Endothelial cell of umbilical vein (primary cell): ENCODE measurements around the gene PXN. TPM values are rescaled to one million over a fixed set of nuclear protein-coding genes. Genes with fewer than 3 reads are reported as not detected.

Experiments
- BruUV-seq: library from RNA; stranded (reverse); fragments of 400-500 nt; replicated peaks from 2 replicates; lab custom pipeline; 2021; lab: Mats Ljungman, UMichigan
- CTCF ChIA-PET: fragments of 300-600, 350-600 bp; sonication (Branson Sonifier 250); formaldehyde crosslinking; loops from one replicate; lab custom pipeline; 2021; ENCODE audit warnings: antibody characterized with exemption, inconsistent platforms; lab: Charles Lee
- POLR2A ChIA-PET: fragments of 300-600, 350-600 bp; sonication (Branson Sonifier 250); formaldehyde crosslinking; loops from one replicate; lab custom pipeline; 2021; ENCODE audit warnings: antibody characterized with exemption, inconsistent platforms; lab: Charles Lee
- DNase-seq: peaks from one replicate; pipeline ENCODE4 v3.0.0-alpha.2; 2011; ENCODE audit warnings: low read depth, low spot score
- FAIRE-seq: peaks from 2 replicates; lab custom pipeline; 2011; peaks lifted over from hg19 to GRCh38; lab: Jason Lieb, UNC
- H2AFZ ChIP-seq: 2 replicates; pipeline ENCODE4 v1.6.0; 2012; ENCODE audit warnings: low read depth, low read length, control low read depth, inconsistent platforms
- H3K27ac ChIP-seq: 2 replicates; pipeline ENCODE4 v1.5.1; 2011; ENCODE audit warnings: low read depth, mild to moderate bottlenecking, control low read depth, low read length, moderate library complexity; ENCODE audit not compliant: insufficient read depth
- H3K27me3 ChIP-seq, 2 experiments: 2 replicates each; pipeline versions ENCODE4 v1.6.0 to v1.6.1; 2011; ENCODE audit warnings: low read length in 2 of 2, mixed read lengths in 1 of 2; ENCODE audit not compliant: control insufficient read depth in 2 of 2, insufficient read depth in 2 of 2
- H3K36me3 ChIP-seq, 2 experiments: 2 replicates in 1 of 2; 3 replicates in 1 of 2; pipeline ENCODE4 v1.5.1; 2011; ENCODE audit warnings: low read length in 2 of 2, mild to moderate bottlenecking in 1 of 2, moderate library complexity in 1 of 2; ENCODE audit not compliant: control insufficient read depth in 2 of 2, insufficient read depth in 2 of 2; ENCODE audit errors: extremely low read depth in 1 of 2
- H3K4me1 ChIP-seq: 3 replicates; pipeline ENCODE4 v1.5.1; 2011; ENCODE audit warnings: mild to moderate bottlenecking, low read length; ENCODE audit not compliant: control insufficient read depth, insufficient read depth; ENCODE audit errors: extremely low read depth
- H3K4me2 ChIP-seq: 2 replicates; pipeline ENCODE4 v1.6.1; 2011; ENCODE audit warnings: low read length, control low read depth, mixed read lengths; ENCODE audit not compliant: insufficient read depth
- H3K4me3 ChIP-seq, 3 experiments: fragments of 200-600 bp in 1 of 3; sonication (generic), shearing (Covaris generic) in 1 of 3; replicated peaks in 1 of 3; 2 replicates each; pipeline ENCODE4 v1.5.1; 2011 to 2016; ENCODE audit warnings: control low read depth in 3 of 3, low read length in 3 of 3, mild to moderate bottlenecking in 2 of 3, inconsistent platforms in 1 of 3, low read depth in 1 of 3, moderate library complexity in 1 of 3; ENCODE audit not compliant: insufficient read depth in 1 of 3
- H3K79me2 ChIP-seq: 2 replicates; pipeline ENCODE4 v1.6.0; 2012; ENCODE audit warnings: low read length, inconsistent platforms; ENCODE audit not compliant: control insufficient read depth, insufficient read depth
- H3K9ac ChIP-seq: replicated peaks from 2 replicates; pipeline ENCODE3; 2011; ENCODE audit warnings: low read length, control low read depth; ENCODE audit not compliant: insufficient read depth; ENCODE audit errors: extremely low read depth
- H3K9me1 ChIP-seq: replicated peaks from 3 replicates; pipeline ENCODE4 v1.6.0; 2011; ENCODE audit warnings: mild to moderate bottlenecking, low read length; ENCODE audit not compliant: control insufficient read depth, insufficient read depth; ENCODE audit errors: extremely low read depth
- H3K9me3 ChIP-seq: replicated peaks from 2 replicates; pipeline ENCODE4 v1.5.1; 2012; ENCODE audit warnings: low read length, inconsistent platforms; ENCODE audit not compliant: control insufficient read depth, insufficient read depth
- H4K20me1 ChIP-seq: replicated peaks from 2 replicates; pipeline ENCODE3; 2011; ENCODE audit warnings: mild to moderate bottlenecking, low read length; ENCODE audit not compliant: control insufficient read depth, insufficient read depth; ENCODE audit errors: extremely low read depth
- EZH2 ChIP-seq: IDR thresholded peaks from 2 replicates; pipeline ENCODE4 v1.6.1; 2012; ENCODE audit warnings: borderline replicate concordance, low read depth, mild to moderate bottlenecking, moderate library complexity, low read length, inconsistent platforms; ENCODE audit not compliant: severe bottlenecking
- FOS ChIP-seq: IDR thresholded peaks from 2 replicates; pipeline ENCODE4 v1.6.1; 2011; ENCODE audit warnings: mild to moderate bottlenecking, low read length, moderate library complexity, borderline replicate concordance; ENCODE audit not compliant: insufficient read depth
- GATA2 ChIP-seq: IDR thresholded peaks from 2 replicates; pipeline ENCODE4 v1.7.0; 2011; ENCODE audit warnings: low read depth, mild to moderate bottlenecking, moderate library complexity, mixed read lengths, low read length; ENCODE audit not compliant: insufficient read length, insufficient read depth
- JUN ChIP-seq: IDR thresholded peaks from 2 replicates; pipeline ENCODE4 v1.6.1; 2011; ENCODE audit warnings: borderline replicate concordance, low read depth; ENCODE audit not compliant: insufficient read length, insufficient read depth
- MYC ChIP-seq: IDR thresholded peaks from one replicate; pipeline ENCODE4 v1.6.1; 2011; ENCODE audit warnings: mild to moderate bottlenecking, low read depth, low read length
- POLR2A ChIP-seq: IDR thresholded peaks from 2 replicates; pipeline ENCODE4 v1.6.1; 2012; ENCODE audit warnings: low read depth, mild to moderate bottlenecking, control low read depth, low read length
- POLR2AphosphoS5 ChIP-seq: IDR thresholded peaks from 2 replicates; pipeline ENCODE4 v1.6.1; 2012; ENCODE audit warnings: low read depth, mild to moderate bottlenecking, control low read depth, low read length, moderate library complexity; ENCODE audit not compliant: insufficient read depth
- dilution Hi-C: fragments of 300-500 bp; cut with MboI; formaldehyde crosslinking; loops from one replicate; pipeline ENCODE4 v1.15.0; 2019; ENCODE audit warnings: low sequenced_read_pairs; ENCODE audit not compliant: extremely low pct_ligation_motif_present
- intact Hi-C: fragments of 100-400 bp; cut with micrococcal nuclease; formaldehyde crosslinking; loops from one replicate; pipeline ENCODE4 v1.10.0; 2022
- polyA plus RNA-seq, 4 experiments: library from polyadenylated mRNA; depleted of rRNA in 3 of 4; stranded (reverse) in 3 of 4; unstranded in 1 of 4; fragments of >200 nt; gene quantifications; 2 replicates each; pipeline versions ENCODE4 v1.2.1 to v1.2.3, GENCODE V29; 2011 to 2012; ENCODE audit warnings: missing spikeins in 1 of 4
- total RNA-seq: library from RNA; stranded (reverse); gene quantifications from 2 replicates; pipeline ENCODE4 v1.2.3, GENCODE V29; 2021
- TF ChIP-seq, protein P1 (sequence below): IDR thresholded peaks from 2 replicates; pipeline ENCODE4 v1.6.1; 2011; ENCODE audit not compliant: insufficient read depth, insufficient read length
- TF ChIP-seq, protein P2 (sequence below), 2 donors: IDR thresholded peaks; 1 replicate in 1 of 2; 2 replicates in 1 of 2; pipeline ENCODE4 v1.5.1; 2011; ENCODE audit warnings: low read length in 2 of 2, mild to moderate bottlenecking in 2 of 2, moderate library complexity in 2 of 2, control low read depth in 1 of 2, inconsistent platforms in 1 of 2, low read depth in 1 of 2; ENCODE audit not compliant: insufficient read depth in 1 of 2; ENCODE audit errors: extremely low read depth in 1 of 2

Gene PXN
- total and polyA plus RNA-seq, 2 donors (not counting 3 experiments of a cell fraction or from before 2014, with no cell fraction given): 132 to 258 TPM

DNA sequence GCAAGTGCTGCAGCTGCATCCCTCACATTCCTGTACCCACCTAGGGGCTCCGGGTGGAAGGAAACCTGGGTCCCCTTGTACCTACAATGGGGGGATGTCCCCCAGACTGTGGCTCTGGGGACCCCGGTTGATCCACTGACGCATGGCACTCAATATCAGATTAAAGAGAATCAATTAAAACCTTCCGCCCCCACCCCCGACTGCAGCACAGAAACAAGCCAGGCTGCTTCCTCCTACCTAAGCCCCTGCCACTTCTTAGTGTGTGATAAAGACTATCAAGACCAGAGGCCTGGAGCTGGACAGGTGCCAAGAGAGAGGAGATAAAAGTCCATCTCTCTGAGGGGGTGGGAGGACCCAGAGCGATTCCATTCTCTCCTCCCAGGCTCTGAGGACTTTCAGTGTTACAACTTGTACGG is 36.5 kb downstream of the PXN start:
- no peaks in the 10 kb centered on the region for H3K9me3 ChIP-seq
- peak overlapping the region; percentile 100 for H3K27ac ChIP-seq
- no TSS peak for BruUV-seq
- no peaks in the 10 kb centered on the region for H3K27me3 ChIP-seq
- no peak for DNase-seq
- no peaks in the 10 kb centered on the region for H4K20me1 ChIP-seq
- ChIA-PET POLR2A (interaction anchor here (0.7 to 8.6 kb wide), 5 partner anchors 13 to 62 kb away, joined by 3 to 211 read pairs (median 46); partner anchors contain the start of genes PXN, RNU4-1, RNU4-2 and RPLP0), CTCF (interaction anchor here (1.2 to 10.7 kb wide), 12 partner anchors 10 to 98 kb away, joined by 5 to 1402 read pairs (median 16); partner anchors contain the start of genes GCN1, PLA2G1B, PXN and RNU4-1)
- H3K9ac ChIP-seq: peak overlapping the region; percentile 81
- peak overlapping the region; percentile 53 for H3K4me2 ChIP-seq
- intact Hi-C loops (no loop called here), dilution Hi-C loops (no loop called here)
- H2AFZ ChIP-seq: no peak overlapping the region
- H3K4me1 ChIP-seq: peaks cover 78% of the 10 kb centered on the region
- no peak for FAIRE-seq
- peaks cover 83% of the 10 kb centered on the region for H3K79me2 ChIP-seq
- peaks cover 0 to 17% of the 10 kb centered on the region in 2 experiments for H3K36me3 ChIP-seq
- H3K9me1 ChIP-seq: no peaks in the 10 kb centered on the region
- no peak overlapping the region for H3K4me3 ChIP-seq
- no peak for TF ChIP-seq FOS
- TF ChIP-seq POLR2A: no peak
- no peak for TF ChIP-seq EZH2
- TF ChIP-seq, protein P1, sequence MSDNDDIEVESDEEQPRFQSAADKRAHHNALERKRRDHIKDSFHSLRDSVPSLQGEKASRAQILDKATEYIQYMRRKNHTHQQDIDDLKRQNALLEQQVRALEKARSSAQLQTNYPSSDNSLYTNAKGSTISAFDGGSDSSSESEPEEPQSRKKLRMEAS: no peak
- TF ChIP-seq, protein P2, sequence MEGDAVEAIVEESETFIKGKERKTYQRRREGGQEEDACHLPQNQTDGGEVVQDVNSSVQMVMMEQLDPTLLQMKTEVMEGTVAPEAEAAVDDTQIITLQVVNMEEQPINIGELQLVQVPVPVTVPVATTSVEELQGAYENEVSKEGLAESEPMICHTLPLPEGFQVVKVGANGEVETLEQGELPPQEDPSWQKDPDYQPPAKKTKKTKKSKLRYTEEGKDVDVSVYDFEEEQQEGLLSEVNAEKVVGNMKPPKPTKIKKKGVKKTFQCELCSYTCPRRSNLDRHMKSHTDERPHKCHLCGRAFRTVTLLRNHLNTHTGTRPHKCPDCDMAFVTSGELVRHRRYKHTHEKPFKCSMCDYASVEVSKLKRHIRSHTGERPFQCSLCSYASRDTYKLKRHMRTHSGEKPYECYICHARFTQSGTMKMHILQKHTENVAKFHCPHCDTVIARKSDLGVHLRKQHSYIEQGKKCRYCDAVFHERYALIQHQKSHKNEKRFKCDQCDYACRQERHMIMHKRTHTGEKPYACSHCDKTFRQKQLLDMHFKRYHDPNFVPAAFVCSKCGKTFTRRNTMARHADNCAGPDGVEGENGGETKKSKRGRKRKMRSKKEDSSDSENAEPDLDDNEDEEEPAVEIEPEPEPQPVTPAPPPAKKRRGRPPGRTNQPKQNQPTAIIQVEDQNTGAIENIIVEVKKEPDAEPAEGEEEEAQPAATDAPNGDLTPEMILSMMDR (IDR thresholded peaks at IDR 0.05; ENCODE audit: extremely low read depth in 1 of 2, insufficient read depth in 1 of 2, low read depth in 1 of 2, low read length in 2 of 2): no peak
- no peak for TF ChIP-seq JUN
- no peak for TF ChIP-seq GATA2
- TF ChIP-seq POLR2AphosphoS5: no peak
- no peak for TF ChIP-seq MYC
